Neural crest cell (in vitro differentiated cells): ENCODE results near the gene CUX1. TPM values are rescaled to one million over a fixed set of nuclear protein-coding genes. Genes with fewer than 3 reads are reported as not detected.

ENCODE experiments used
- DNase-seq: peaks from one replicate; pipeline ENCODE4 v3.0.0; 2021; ENCODE audit warnings: low read depth, mixed read lengths, low spot score
- H3K27ac Mint-ChIP-seq: one replicate; pipeline ENCODE4 v1.8.0; 2021; ENCODE audit warnings: mild to moderate bottlenecking, mixed read lengths; ENCODE audit not compliant: unreplicated experiment
- H3K27me3 Mint-ChIP-seq: 2 replicates; pipeline ENCODE4 v1.8.0; 2021; ENCODE audit warnings: low read depth, mild to moderate bottlenecking, mixed read lengths
- H3K36me3 Mint-ChIP-seq: 2 replicates; pipeline ENCODE4 v1.8.0; 2021; ENCODE audit warnings: low read depth, mild to moderate bottlenecking, mixed read lengths
- H3K4me1 Mint-ChIP-seq: 2 replicates; pipeline ENCODE4 v1.8.0; 2021; ENCODE audit warnings: mixed read lengths
- H3K4me3 Mint-ChIP-seq: one replicate; pipeline ENCODE4 v1.8.0; 2021; ENCODE audit warnings: mild to moderate bottlenecking, mixed read lengths
- H3K9me3 Mint-ChIP-seq: 2 replicates; pipeline ENCODE4 v1.8.0; 2021; ENCODE audit warnings: mixed read lengths
- CTCF ChIP-seq: fragments of 200-600 bp; sonication (generic); conservative IDR thresholded peaks from 2 replicates; pipeline ENCODE4 v1.5.0; 2021; ENCODE audit warnings: antibody characterized with exemption, mild to moderate bottlenecking
- total RNA-seq: library from RNA; stranded (reverse); gene quantifications from 2 replicates; pipeline ENCODE4 v1.2.1, GENCODE V29; 2021

The CUX1 gene
- total RNA-seq, 1 donor from 2014 or later = 60.0 TPM

DNA sequence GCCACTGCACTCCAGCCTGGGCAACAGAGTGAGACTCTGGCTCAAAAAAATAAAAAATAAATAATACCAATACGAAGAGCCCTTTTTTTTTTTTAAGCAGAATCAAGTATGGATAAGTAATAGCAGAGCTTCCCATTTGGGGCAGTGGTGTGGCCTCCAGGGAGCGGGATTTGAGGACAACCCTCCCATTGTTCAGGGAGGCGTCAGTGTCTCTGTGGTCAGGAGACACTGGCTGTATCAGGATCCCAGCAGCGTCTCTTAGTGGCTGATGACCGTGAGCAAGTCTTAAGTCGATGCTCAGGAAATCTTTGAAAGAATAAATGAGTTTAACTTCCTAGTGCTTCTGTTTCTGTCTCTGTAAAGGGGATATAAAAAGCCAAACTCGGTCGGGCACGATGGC, 444.0 kb downstream of the CUX1 start:
- H3K4me3 Mint-ChIP-seq = no peak overlapping the region
- TF ChIP-seq CTCF = no peak
- H3K36me3 Mint-ChIP-seq = no peaks in the 10 kb centered on the region
- no peak overlapping the region for H3K27ac Mint-ChIP-seq
- no peak for DNase-seq
- H3K4me1 Mint-ChIP-seq = peaks cover 40% of the 10 kb centered on the region
- H3K9me3 Mint-ChIP-seq = no peaks in the 10 kb centered on the region
- no peaks in the 10 kb centered on the region for H3K27me3 Mint-ChIP-seq

- H3K36me3 Mint-ChIP-seq = no peaks in the 10 kb centered on the region
- H3K4me1 Mint-ChIP-seq = peaks cover 36% of the 10 kb centered on the region
- H3K27me3 Mint-ChIP-seq = peaks cover 2% of the 10 kb centered on the region
- TF ChIP-seq CTCF = no peak
- no peak for DNase-seq
- no peak overlapping the region for H3K4me3 Mint-ChIP-seq
- no peak overlapping the region for H3K27ac Mint-ChIP-seq
- no peaks in the 10 kb centered on the region for H3K9me3 Mint-ChIP-seq
These were observed 445.1 kb downstream of the CUX1 start for GRCh38 chr7:102262546-102262945.

GRCh38 chr7:102264367-102264891, 447.0 kb downstream of the CUX1 start:
- Mint-ChIP-seq H3K4me3 (no peak overlapping the region), H3K27ac (no peak overlapping the region)

DNA sequence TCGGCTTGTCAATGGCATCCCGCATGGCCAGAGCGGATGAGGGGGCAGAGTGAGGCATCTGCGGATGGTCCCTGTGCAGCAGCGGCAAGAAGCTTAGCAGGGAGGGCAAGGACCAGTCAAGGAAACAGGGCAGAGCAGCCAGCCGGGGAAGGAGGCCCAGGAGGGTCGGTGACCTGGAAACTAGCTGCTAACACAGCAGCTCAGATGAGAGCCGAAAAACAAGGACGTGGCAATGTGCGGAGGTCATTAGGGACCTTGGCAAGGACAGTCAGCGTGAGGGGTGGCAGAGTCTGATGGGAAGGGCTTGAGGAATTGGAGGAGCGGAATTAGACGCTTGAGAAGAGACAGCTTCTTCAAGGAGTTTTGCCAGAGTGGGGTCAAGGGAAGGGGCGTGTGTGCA, 449.1 kb downstream of the CUX1 start:
- Mint-ChIP-seq H3K4me1 (peaks cover 20% of the 10 kb centered on the region), H3K4me3 (no peak overlapping the region), H3K9me3 (no peaks in the 10 kb centered on the region), H3K27me3 (peaks cover 8% of the 10 kb centered on the region), H3K36me3 (no peaks in the 10 kb centered on the region), H3K27ac (no peak overlapping the region)
- no peak for TF ChIP-seq CTCF
- no peak for DNase-seq

More at GRCh38 chr7:102264367-102264891, 447.0 kb downstream of the CUX1 start:
- Mint-ChIP-seq H3K9me3 (no peaks in the 10 kb centered on the region), H3K36me3 (no peaks in the 10 kb centered on the region), H3K4me1 (peaks cover 29% of the 10 kb centered on the region), H3K27me3 (peaks cover 8% of the 10 kb centered on the region)
- DNase-seq = no peak
- TF ChIP-seq CTCF = no peak

- Mint-ChIP-seq H3K27ac (peak overlapping the region; percentile 45), H3K9me3 (no peaks in the 10 kb centered on the region), H3K27me3 (peaks cover 10% of the 10 kb centered on the region), H3K36me3 (no peaks in the 10 kb centered on the region), H3K4me3 (no peak overlapping the region), H3K4me1 (peaks cover 21% of the 10 kb centered on the region)
- no peak for TF ChIP-seq CTCF
- no peak for DNase-seq
These were observed 451.2 kb downstream of the CUX1 start for GRCh38 chr7:102268635-102269034.
